HG02884 (cell line): ENCODE results near the gene ST3GAL5.

Experiments used
- ATAC-seq: cut with Tn5 transposase; IDR thresholded peaks from one replicate; pipeline ENCODE4 v1.9.1; 2021; ENCODE audit warnings: mild to moderate bottlenecking, moderate library complexity; ENCODE audit not compliant: unreplicated experiment

The ST3GAL5 gene

GRCh38 chr2:85867556-85868292 is 21.1 kb downstream of the ST3GAL5 start:
- no peak for ATAC-seq

GRCh38 chr2:85867121-85867520 is 21.7 kb downstream of the ST3GAL5 start:
- ATAC-seq = no peak

GRCh38 chr2:85866165-85866659 is 22.6 kb downstream of the ST3GAL5 start:
- ATAC-seq = no peak

GRCh38 chr2:85865539-85866164 is 23.1 kb downstream of the ST3GAL5 start:
- ATAC-seq = peak; percentile 87

- no peak for ATAC-seq
These were observed 24.1 kb downstream of the ST3GAL5 start for GRCh38 chr2:85864654-85865053.

GRCh38 chr2:85862426-85862825 is 26.4 kb downstream of the ST3GAL5 start:
- ATAC-seq = no peak

- ATAC-seq = no peak
These were observed 27.1 kb downstream of the ST3GAL5 start for GRCh38 chr2:85861650-85862049.

- ATAC-seq = no peak
These were observed 27.6 kb downstream of the ST3GAL5 start for GRCh38 chr2:85861180-85861579.

GRCh38 chr2:85858841-85859240 is 29.9 kb downstream of the ST3GAL5 start:
- no peak for ATAC-seq

GRCh38 chr2:85854897-85855296 is 33.9 kb downstream of the ST3GAL5 start:
- ATAC-seq = no peak

- no peak for ATAC-seq
These were observed 34.7 kb downstream of the ST3GAL5 start for GRCh38 chr2:85854166-85854509.

- peak; percentile 54 for ATAC-seq
These were observed 35.2 kb downstream of the ST3GAL5 start for GRCh38 chr2:85853499-85854165.

- peak; percentile 69 for ATAC-seq
These were observed 35.8 kb downstream of the ST3GAL5 start for GRCh38 chr2:85852937-85853498.

- no peak for ATAC-seq
These were observed 36.5 kb downstream of the ST3GAL5 start for GRCh38 chr2:85852152-85852840.

GRCh38 chr2:85851253-85852151 is 37.3 kb downstream of the ST3GAL5 start:
- no peak for ATAC-seq

GRCh38 chr2:85850451-85850850 is 38.3 kb downstream of the ST3GAL5 start:
- no peak for ATAC-seq

GRCh38 chr2:85847051-85847588 is 41.7 kb downstream of the ST3GAL5 start:
- ATAC-seq = no peak

- ATAC-seq = no peak
These were observed 42.4 kb downstream of the ST3GAL5 start for GRCh38 chr2:85846411-85846810.

GRCh38 chr2:85844486-85844885 is 44.3 kb downstream of the ST3GAL5 start:
- ATAC-seq = no peak

GRCh38 chr2:85843543-85843942 is 45.2 kb downstream of the ST3GAL5 start:
- no peak for ATAC-seq
